Central memory CD8-positive, alpha-beta T cell (primary cell): ENCODE data around the gene MT1X.
A peak's percentile ranks its signal among the peaks of the same experiment; 100 is the strongest.

ENCODE experiments used
- ATAC-seq: fragments of 150-1000 bp; cut with Tn5 transposase; replicated peaks from 2 replicates; pipeline ENCODE4 v1.10.0; 2022; ENCODE audit warnings: mild to moderate bottlenecking, moderate FRiP score, moderate number of reproducible peaks; ENCODE audit not compliant: poor library complexity, severe bottlenecking; ENCODE audit errors: extremely low read depth
- DNase-seq, 2 donors: peaks; one replicate each; pipeline ENCODE4 v3.0.0; 2021; ENCODE audit warnings: low spot score in 2 of 2
- H3K27ac Mint-ChIP-seq: one replicate; pipeline ENCODE4 v1.8.0; 2022; ENCODE audit warnings: low read depth, mild to moderate bottlenecking, moderate library complexity, mixed read lengths
- H3K27me3 Mint-ChIP-seq: one replicate; pipeline ENCODE4 v1.8.0; 2022; ENCODE audit warnings: mixed read lengths
- H3K36me3 Mint-ChIP-seq: one replicate; pipeline ENCODE4 v1.8.0; 2022; ENCODE audit warnings: mild to moderate bottlenecking, moderate library complexity, mixed read lengths; ENCODE audit not compliant: insufficient read depth
- H3K4me1 Mint-ChIP-seq: one replicate; pipeline ENCODE4 v1.8.0; 2022; ENCODE audit warnings: mixed read lengths
- H3K4me3 Mint-ChIP-seq: one replicate; pipeline ENCODE4 v1.8.0; 2022; ENCODE audit warnings: mild to moderate bottlenecking, moderate library complexity, mixed read lengths
- H3K9me3 Mint-ChIP-seq: one replicate; pipeline ENCODE4 v1.8.0; 2022; ENCODE audit warnings: mixed read lengths

MT1X gene

DNA sequence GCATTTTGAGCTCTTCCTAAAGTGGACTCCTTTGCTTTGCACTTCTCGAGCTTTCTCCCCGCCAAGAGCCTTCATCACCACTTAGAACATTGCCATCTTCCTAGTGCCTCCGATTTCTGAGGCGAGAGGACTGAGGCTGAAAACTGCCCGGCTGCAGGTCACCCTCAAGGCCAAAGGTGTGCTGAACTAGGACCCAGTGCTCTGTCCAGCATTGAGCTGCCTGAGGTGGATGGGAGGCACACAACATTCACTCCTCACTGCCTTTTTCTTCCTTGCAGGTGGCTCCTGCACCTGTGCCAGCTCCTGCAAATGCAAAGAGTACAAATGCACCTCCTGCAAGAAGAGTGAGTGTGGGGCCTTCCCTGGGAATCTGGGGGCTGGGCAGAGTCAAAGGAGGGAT, 38.4 kb upstream of the MT1X start:
- DNase-seq (no peak), ATAC-seq (no peak)
- H3K36me3 Mint-ChIP-seq, result no peaks in the 10 kb centered on the region
- peak overlapping the region; percentile 73 for H3K4me3 Mint-ChIP-seq
- peak overlapping the region; percentile 69 for H3K27ac Mint-ChIP-seq
- no peaks in the 10 kb centered on the region for H3K9me3 Mint-ChIP-seq
- peaks cover 19% of the 10 kb centered on the region for H3K4me1 Mint-ChIP-seq
- H3K27me3 Mint-ChIP-seq, result peaks cover 22% of the 10 kb centered on the region

DNA sequence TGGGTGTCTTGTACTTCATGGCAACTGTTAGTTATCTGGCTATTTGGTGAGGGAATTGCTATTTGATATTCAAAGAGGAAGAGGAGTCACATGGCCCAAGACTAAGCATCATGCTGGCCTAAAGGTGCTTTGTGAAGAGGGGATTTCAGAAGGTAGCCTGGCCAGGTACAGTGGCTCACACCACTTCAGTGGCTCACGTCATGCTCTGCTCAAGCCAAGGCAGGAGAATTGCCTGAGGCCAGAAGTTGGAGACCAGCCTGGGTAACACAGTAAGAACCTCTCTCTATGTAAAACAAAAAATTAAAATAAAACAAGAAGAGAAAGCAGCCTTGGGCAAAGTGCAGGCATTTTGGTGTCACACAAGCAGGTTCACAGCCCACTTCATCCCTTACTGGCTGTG, 37.0 kb upstream of the MT1X start:
- Mint-ChIP-seq H3K36me3 (no peaks in the 10 kb centered on the region), H3K27me3 (peaks cover 7% of the 10 kb centered on the region), H3K4me1 (peaks cover 19% of the 10 kb centered on the region), H3K27ac (no peak overlapping the region), H3K4me3 (no peak overlapping the region), H3K9me3 (no peaks in the 10 kb centered on the region)
- no peak for DNase-seq
- ATAC-seq, result no peak

DNA sequence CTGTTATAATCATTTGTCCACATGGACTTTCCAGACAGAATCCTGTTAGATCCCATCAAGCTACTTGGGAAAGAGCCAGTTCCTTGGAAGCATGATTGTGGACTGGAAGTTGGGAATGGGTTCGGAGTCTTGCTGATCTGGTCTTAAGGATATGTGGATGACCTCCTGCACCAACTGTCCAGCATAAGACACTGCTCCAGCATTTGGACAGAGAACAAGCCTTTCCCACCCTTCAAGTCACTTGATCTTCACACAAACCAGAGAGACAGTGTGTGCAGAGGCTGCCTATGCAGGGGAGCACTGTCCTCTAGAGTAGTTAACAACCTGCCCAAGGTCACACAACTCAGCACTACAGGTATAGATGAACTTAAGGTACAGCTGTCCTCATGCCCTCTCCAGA, 36.4 kb upstream of the MT1X start:
- Mint-ChIP-seq H3K27me3 (peaks cover 2% of the 10 kb centered on the region), H3K4me1 (peaks cover 19% of the 10 kb centered on the region), H3K27ac (no peak overlapping the region), H3K9me3 (no peaks in the 10 kb centered on the region), H3K4me3 (no peak overlapping the region), H3K36me3 (no peaks in the 10 kb centered on the region)
- ATAC-seq, result no peak
- no peak for DNase-seq

DNA sequence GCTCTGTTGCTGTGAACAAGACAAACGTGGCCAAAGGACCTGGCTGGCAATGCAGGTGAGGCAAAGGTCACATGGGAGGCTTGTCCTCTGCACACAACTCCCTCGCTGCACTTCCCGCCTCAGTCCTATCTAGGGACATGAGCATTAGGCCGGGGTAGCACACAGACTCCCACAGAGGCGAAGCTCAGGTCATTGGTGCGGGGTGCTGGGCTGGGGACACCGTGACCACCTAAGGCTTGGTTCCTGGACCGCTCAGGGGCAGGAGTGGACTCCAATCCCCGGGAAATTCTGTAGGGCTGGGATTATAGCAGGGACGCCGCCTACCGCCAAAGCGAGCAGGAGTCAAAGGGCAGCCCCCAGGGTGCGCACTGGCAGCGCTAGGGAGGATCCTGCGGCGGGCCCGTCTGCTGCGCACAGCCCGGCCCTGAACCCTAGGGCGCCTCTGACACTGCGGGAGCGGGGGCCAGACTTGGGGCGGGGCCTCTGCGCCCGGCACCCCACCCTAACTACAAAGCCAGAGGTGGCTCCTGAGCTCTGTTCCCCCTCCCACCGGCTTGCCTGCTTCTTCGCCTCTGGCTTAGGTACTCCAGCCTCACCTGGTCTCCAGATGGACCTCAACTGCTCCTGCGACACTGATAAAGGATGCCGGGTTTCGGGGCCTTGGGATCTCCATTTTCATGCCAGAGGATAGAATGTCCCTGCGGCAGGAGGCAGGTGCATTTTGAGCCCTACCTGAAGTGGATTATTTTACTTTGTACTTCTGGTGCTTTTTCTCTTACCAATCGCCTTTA, 34.4 kb upstream of the MT1X start:
- no peak for DNase-seq
- Mint-ChIP-seq H3K36me3 (no peaks in the 10 kb centered on the region), H3K27me3 (no peaks in the 10 kb centered on the region), H3K27ac (no peak overlapping the region), H3K9me3 (no peaks in the 10 kb centered on the region), H3K4me3 (no peak overlapping the region), H3K4me1 (peaks cover 16% of the 10 kb centered on the region)
- ATAC-seq, result no peak

DNA sequence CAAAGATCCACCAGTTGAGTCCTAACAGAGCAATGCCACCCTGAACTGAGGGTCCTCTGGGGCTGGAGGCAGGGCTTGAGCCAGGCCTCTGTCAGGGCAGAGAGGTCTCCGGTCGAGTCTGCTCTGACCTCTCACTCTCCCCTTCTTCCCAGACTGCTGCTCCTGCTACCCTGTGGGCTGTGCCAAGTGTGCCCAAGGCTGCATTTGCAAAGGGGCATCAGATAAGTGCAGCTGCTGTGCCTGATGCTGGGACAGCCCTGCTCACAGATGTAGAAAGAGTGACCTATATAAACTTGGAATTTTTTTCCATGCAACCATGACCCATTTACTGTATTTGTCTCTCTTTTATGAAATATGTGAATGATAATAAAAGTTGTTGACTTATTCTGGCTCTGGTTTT, 33.0 kb upstream of the MT1X start:
- H3K4me1 Mint-ChIP-seq, result peaks cover 1% of the 10 kb centered on the region
- H3K9me3 Mint-ChIP-seq, result no peaks in the 10 kb centered on the region
- no peak for DNase-seq
- no peak overlapping the region for H3K4me3 Mint-ChIP-seq
- no peak for ATAC-seq
- no peak overlapping the region for H3K27ac Mint-ChIP-seq
- H3K27me3 Mint-ChIP-seq, result no peaks in the 10 kb centered on the region
- H3K36me3 Mint-ChIP-seq, result no peaks in the 10 kb centered on the region

DNA sequence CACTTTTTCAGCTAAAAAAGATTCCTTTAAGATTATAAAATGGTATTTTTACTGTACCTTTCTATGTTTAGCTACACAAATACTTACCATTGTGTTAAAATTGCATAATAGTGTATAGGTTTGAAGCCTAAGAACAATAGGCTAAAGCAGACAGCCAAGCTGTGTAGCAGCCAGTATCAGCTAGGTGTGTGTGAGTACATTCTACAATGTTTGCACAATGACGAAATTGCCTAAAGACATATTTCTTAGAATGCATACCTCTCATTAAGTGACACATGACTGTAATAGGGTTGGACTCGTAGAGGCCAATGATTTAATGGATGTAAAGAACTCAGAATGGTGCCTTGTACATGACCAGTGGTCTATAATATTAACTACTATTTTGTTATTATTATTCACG, 32.5 kb upstream of the MT1X start:
- Mint-ChIP-seq H3K4me1 (no peaks in the 10 kb centered on the region), H3K27ac (no peak overlapping the region), H3K27me3 (no peaks in the 10 kb centered on the region), H3K4me3 (no peak overlapping the region), H3K9me3 (no peaks in the 10 kb centered on the region), H3K36me3 (no peaks in the 10 kb centered on the region)
- DNase-seq (no peak), ATAC-seq (no peak)

DNA sequence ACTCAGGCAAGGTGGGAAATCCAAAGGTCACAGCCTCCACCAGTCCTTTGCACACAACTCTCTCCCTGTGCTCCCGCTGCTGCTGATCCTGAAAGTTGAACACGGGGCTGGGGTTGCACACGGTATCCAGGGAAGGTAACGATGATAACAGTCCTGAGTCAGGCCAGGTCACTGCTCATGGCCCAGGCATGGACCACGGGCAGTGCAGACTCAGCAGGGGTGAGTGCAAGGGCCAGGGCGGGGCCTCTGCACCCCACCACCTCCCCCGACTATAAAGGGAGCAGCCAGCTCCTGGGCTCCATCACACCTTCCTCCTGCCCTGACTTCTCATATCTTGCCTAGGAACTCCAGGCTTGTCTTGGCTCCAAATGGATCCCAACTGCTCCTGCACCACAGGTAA, 30.7 kb upstream of the MT1X start, which contains the start of gene MT1B:
Gene MT1B (plus strand): TSS at position 301 of the 400 bp plus-strand sequence. CDS start 68 bp downstream, at position 369.
- Mint-ChIP-seq H3K9me3 (no peaks in the 10 kb centered on the region), H3K27ac (no peak within 1 kb of the TSS), H3K27me3 (no peaks in the 10 kb centered on the region), H3K4me3 (no peak within 1 kb of the TSS), H3K36me3 (no peaks in the 10 kb centered on the region), H3K4me1 (no peaks in the 10 kb centered on the region)
- ATAC-seq (no peak), DNase-seq (no peak)

DNA sequence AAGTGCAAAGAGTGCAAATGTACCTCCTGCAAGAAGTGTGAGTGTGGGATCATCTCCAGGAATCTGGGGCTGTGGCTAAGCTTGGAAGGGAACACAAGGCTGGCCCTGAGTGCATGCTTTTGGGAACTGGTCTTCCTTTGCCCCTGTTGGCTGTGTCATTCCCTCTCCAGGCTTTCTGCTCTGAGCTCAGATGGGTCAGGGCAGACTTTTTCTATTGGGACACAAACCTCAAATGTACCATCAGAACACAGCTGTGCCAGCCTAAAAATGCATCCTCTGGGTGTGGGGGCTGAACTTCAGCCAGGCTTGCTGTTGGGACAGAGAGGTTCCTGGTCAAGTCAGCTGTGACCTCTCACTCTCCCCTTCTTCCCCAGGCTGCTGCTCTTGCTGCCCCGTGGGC, 29.7 kb upstream of the MT1X start:
- Mint-ChIP-seq H3K9me3 (no peaks in the 10 kb centered on the region), H3K4me1 (no peaks in the 10 kb centered on the region), H3K36me3 (no peaks in the 10 kb centered on the region), H3K27me3 (no peaks in the 10 kb centered on the region), H3K4me3 (no peak overlapping the region), H3K27ac (no peak overlapping the region)
- DNase-seq, result no peak
- ATAC-seq, result no peak

DNA sequence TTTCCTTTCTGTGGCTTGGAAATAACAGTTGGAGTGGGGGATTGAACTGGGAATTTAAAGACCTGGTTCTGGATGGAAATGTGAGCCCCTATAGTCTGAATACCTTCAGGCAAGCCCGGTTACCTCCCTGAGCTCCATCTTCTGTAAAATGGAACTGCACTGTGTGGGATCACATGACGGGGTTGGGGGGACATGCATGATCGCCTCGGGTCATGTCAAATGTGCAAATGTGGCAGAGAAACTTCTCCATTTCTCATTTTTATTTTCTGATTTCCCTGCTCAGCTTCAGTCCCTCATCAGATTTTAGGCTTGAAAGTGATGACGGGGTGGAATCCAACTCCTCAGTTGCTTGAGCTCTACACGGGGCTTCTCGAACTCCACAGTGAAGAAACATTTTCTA, 29.1 kb upstream of the MT1X start:
- no peak for ATAC-seq
- H3K9me3 Mint-ChIP-seq, result no peaks in the 10 kb centered on the region
- H3K27me3 Mint-ChIP-seq, result no peaks in the 10 kb centered on the region
- H3K4me3 Mint-ChIP-seq, result no peak overlapping the region
- peaks cover 5% of the 10 kb centered on the region for H3K4me1 Mint-ChIP-seq
- no peak for DNase-seq
- H3K27ac Mint-ChIP-seq, result no peak overlapping the region
- H3K36me3 Mint-ChIP-seq, result no peaks in the 10 kb centered on the region

DNA sequence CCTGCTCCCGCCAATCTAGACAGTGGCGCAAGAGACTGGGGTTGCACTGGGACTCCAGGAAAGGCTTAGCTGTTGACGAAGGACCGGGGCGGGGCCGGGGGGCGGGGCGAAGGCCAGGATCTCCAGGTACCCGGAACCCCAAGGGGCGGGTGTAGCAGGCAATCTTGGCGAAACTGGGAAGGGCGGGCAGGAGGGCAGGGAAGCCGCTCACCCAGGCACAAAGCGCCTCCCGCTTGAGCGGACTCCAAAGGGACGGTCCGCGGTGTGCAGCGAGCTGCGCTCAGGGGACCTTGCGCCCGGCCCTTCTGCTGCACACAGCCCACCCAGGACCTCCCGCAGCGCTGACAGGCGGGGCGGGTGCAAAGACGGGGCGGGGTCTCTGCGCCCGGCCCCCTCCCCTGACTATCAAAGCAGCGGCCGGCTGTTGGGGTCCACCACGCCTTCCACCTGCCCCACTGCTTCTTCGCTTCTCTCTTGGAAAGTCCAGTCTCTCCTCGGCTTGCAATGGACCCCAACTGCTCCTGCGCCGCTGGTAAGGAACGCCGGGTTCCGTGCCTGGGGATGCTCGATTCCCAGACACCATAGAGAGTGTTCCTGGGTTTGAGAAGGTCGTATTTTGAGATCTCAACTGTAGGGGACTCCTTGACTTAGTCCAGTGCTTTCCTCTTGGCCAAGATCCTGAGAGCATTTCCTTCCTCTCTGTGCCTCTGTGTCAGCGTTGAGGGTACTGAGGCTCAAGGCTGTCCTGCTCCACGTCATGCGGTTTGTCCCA, 24.5 kb upstream of the MT1X start, which contains the start of gene MT1F:
Gene MT1F (plus strand): TSS at position 405 of the 772 bp plus-strand sequence. CDS start 100 bp downstream, at position 505.
- Mint-ChIP-seq H3K27ac (peak within 1 kb of the TSS; percentile 95), H3K27me3 (no peaks in the 10 kb centered on the region), H3K36me3 (peaks cover 3% of the 10 kb centered on the region), H3K4me1 (peaks cover 29% of the 10 kb centered on the region), H3K4me3 (peak within 1 kb of the TSS; percentile 91), H3K9me3 (no peaks in the 10 kb centered on the region)
- ATAC-seq (peak; percentile 68), DNase-seq (peak; percentile 33 to 38)

DNA sequence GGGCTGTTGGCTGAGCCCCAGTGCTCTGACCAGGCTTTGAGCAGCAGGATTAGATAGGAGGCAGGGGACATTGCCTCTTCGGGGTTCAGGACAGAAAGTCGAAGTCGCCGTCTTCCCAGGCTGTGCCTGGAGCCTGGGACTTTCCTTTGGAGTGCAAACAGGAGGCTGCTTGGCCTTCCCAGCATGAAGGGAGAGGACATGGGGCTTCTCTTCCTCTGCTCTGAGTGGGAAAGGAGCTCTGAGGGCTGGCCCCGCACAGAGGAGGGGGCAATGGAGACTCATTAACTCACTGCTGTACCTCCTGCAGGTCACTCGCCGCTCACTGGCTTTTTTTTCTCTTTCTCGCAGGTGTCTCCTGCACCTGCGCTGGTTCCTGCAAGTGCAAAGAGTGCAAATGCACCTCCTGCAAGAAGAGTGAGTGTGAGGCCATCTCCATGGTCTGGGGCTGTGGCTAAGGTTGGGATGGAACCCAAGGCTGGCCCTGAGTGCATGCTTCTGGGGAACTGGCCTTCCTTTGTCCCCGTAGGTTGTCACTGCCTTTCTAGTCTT, 23.9 kb upstream of the MT1X start:
- ATAC-seq (no peak), DNase-seq (no peak)
- Mint-ChIP-seq H3K27ac (peak overlapping the region; percentile 95), H3K4me1 (peaks cover 34% of the 10 kb centered on the region), H3K4me3 (peak overlapping the region; percentile 91), H3K27me3 (no peaks in the 10 kb centered on the region), H3K9me3 (no peaks in the 10 kb centered on the region), H3K36me3 (peaks cover 3% of the 10 kb centered on the region)

DNA sequence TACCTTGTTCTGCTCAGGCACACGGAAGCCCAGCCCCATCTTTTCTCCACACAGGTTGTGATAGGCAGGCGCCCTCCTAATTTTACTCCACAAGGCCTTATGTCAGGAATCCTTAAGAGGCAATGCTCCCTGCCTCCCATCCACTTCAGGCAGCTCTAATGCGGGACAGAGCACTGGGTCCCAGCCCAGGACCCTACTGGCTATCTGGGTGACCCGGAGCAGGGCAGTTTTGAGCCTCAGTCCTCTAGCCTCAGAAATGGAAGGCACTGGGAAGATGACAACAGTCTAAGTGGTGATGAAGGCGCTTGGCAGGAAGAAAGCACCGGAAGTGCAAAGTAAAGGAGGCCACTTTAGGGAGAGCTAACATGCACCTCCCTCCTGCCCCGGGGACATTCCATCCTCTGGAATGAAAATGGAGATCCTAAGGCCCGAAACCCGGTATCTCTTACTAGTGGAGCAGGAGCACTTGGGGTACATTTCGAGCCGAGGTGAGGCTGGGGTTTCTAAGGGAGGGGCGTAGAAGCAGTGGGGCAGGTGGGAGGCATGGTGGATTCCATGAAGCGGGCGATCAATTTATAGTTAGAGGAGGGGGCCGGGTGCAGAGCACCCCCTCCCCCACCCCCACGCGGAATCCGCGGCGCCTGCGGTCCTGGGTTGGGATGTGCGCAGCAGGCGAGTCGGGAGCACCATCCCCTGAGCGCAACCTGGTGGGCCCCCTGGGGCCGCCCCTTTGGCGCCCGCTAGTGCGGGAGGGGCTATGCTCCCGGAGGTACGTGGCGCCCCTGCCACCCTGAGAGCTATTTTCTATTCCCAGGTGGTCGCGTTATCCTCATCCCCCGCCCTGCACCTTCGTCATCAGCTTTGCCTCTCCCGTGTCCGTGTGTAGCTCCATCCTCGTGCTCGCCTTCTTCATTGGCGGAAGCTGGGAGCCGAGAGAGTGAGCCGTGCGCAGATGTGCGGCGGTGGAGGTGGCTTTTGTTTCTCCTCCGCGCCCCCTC, 19.6 kb upstream of the MT1X start:
- H3K4me3 Mint-ChIP-seq, result peak overlapping the region; percentile 85
- no peaks in the 10 kb centered on the region for H3K9me3 Mint-ChIP-seq
- DNase-seq (no peak), ATAC-seq (peak; percentile 55)
- peaks cover 36% of the 10 kb centered on the region for H3K4me1 Mint-ChIP-seq
- peaks cover 9% of the 10 kb centered on the region for H3K36me3 Mint-ChIP-seq
- peaks cover 14% of the 10 kb centered on the region for H3K27me3 Mint-ChIP-seq
- H3K27ac Mint-ChIP-seq, result peak overlapping the region; percentile 84
